Measurements from ENCODE around the gene CMTM7. TPM values are rescaled to one million over a fixed set of nuclear protein-coding genes. Genes with fewer than 3 reads are reported as not detected.

Gene CMTM7
- total and polyA plus RNA-seq, 2 of the 8 experiments (the other 6 are each of a cell fraction or from before 2014, with no cell fraction given): 33.3 to 65.8 TPM

GRCh38 chr3:32373276-32373675 is 18.4 kb upstream of the CMTM7 start:
- Histone ChIP-seq H2AK5ac (ENCODE audit: low read depth, low read length) (no peak overlapping the region), H3K4me2 (ENCODE audit: insufficient read depth in 1 of 2, low read depth in 2 of 2, low read length in 2 of 2) (no peak overlapping the region), H3K27ac (ENCODE audit: low read depth, low read length) (no peak overlapping the region), H4K20me1 (replicated peaks in 1 of 2; ENCODE audit: control insufficient read depth in 1 of 2, insufficient read depth in 2 of 2, low read length in 2 of 2) (no peaks in the 10 kb centered on the region), H3K9ac (replicated peaks in 1 of 4; ENCODE audit: extremely low read depth in 1 of 4, low read depth in 3 of 4, low read length in 3 of 4) (no peak overlapping the region), H3K79me1 (ENCODE audit: low read depth, low read length) (no peaks in the 10 kb centered on the region), H4K8ac (ENCODE audit: extremely low read depth, insufficient read depth, low read length) (no peak overlapping the region), H2AFZ (ENCODE audit: low read length) (no peak overlapping the region), H2BK120ac (replicated peaks; ENCODE audit: low read depth, low read length) (no peak overlapping the region), H2BK20ac (ENCODE audit: low read length) (no peak overlapping the region), H3K14ac (ENCODE audit: insufficient read length) (no peak overlapping the region), H3K4ac (replicated peaks; ENCODE audit: insufficient read length, low read depth, low read length) (no peak overlapping the region), H3K36me3 (ENCODE audit: control insufficient read depth in 2 of 4, insufficient read depth in 4 of 4, low read length in 3 of 4) (no peaks in the 10 kb centered on the region), H2BK5ac (ENCODE audit: low read depth, low read length) (no peak overlapping the region), H4K91ac (replicated peaks; ENCODE audit: insufficient read length, low read length) (no peak overlapping the region), H3K4me3 (ENCODE audit: extremely low read depth in 1 of 4, insufficient read depth in 2 of 4, low read depth in 3 of 4, low read length in 4 of 4) (no peak overlapping the region), H3K27me3 (replicated peaks in 1 of 4; ENCODE audit: control insufficient read depth in 3 of 4, extremely low read depth in 1 of 4, insufficient read depth in 3 of 4, low read length in 3 of 4) (no peaks in the 10 kb centered on the region), H4K5ac (ENCODE audit: insufficient read length, low read depth, low read length) (no peak overlapping the region), H3K79me2 (ENCODE audit: control insufficient read depth in 1 of 2, insufficient read depth in 2 of 2, low read length in 2 of 2) (no peaks in the 10 kb centered on the region), H3K4me1 (replicated peaks in 1 of 4; ENCODE audit: control insufficient read depth in 3 of 4, insufficient read depth in 4 of 4, low read length in 3 of 4) (no peaks in the 10 kb centered on the region), H3K9me3 (ENCODE audit: insufficient read depth in 2 of 2, low read depth in 1 of 2, low read length in 1 of 2) (no peaks in the 10 kb centered on the region), H2BK12ac (ENCODE audit: low read depth, low read length) (no peak overlapping the region), H3K23me2 (ENCODE audit: low read depth, low read length) (no peaks in the 10 kb centered on the region), H3K23ac (ENCODE audit: insufficient read length) (no peak overlapping the region), H3K18ac (ENCODE audit: extremely low read depth, low read length) (no peak overlapping the region), H2BK15ac (ENCODE audit: low read length) (no peak overlapping the region), H3K56ac (replicated peaks; ENCODE audit: insufficient read length, low read depth, low read length) (no peak overlapping the region)
- ChIA-PET POLR2A (ENCODE audit: partially characterized antibody) (interaction anchor here (0.7 to 0.8 kb wide), 2 partner anchors 24 to 94 kb away, joined by 3 read pairs; no protein-coding TSS in a partner anchor), CTCF (ENCODE audit: partially characterized antibody) (interaction anchor here (0.5 to 7.3 kb wide), 8 partner anchors 10 to 196 kb away, joined by 3 to 121 read pairs (median 14); partner anchors contain the start of gene CMTM7)
- TF ChIP-seq ASH2L (IDR thresholded peaks at IDR 0.05; ENCODE audit: low read length): no peak
- no peak for TF ChIP-seq CHD2 (IDR thresholded peaks at IDR 0.05; ENCODE audit: low read length)
- FAIRE-seq (no peak), DNase-seq (ENCODE audit: low read depth in 1 of 2, low spot score in 2 of 2) (no peak)
- 91% methylated on average over 5 of the region's 5 CpGs; no CpG with 5 or more reads in 1 of the 2 experiments for WGBS, 2 experiments (ENCODE audit: extremely low coverage in 1 of 2, insufficient coverage in 1 of 2, insufficient read length in 1 of 2, insufficient replicate concordance in 2 of 2, low coverage in 1 of 2, low lambda C conversion rate in 2 of 2, missing lambda C conversion rate in 1 of 2)
